ENCODE data around the gene ZGPAT. TPM values are rescaled to one million over a fixed set of nuclear protein-coding genes. Genes with fewer than 3 reads are reported as not detected.
A peak's percentile ranks its signal among the peaks of the same experiment; 100 is the strongest.
"Not testable (repeated sequence)": the region's sequence is repeated elsewhere in the genome, so short reads cannot be mapped to it uniquely, and the experiment has no call there.

ZGPAT gene
- total RNA-seq, 1 donor from 2014 or later = 14.1 TPM

DNA sequence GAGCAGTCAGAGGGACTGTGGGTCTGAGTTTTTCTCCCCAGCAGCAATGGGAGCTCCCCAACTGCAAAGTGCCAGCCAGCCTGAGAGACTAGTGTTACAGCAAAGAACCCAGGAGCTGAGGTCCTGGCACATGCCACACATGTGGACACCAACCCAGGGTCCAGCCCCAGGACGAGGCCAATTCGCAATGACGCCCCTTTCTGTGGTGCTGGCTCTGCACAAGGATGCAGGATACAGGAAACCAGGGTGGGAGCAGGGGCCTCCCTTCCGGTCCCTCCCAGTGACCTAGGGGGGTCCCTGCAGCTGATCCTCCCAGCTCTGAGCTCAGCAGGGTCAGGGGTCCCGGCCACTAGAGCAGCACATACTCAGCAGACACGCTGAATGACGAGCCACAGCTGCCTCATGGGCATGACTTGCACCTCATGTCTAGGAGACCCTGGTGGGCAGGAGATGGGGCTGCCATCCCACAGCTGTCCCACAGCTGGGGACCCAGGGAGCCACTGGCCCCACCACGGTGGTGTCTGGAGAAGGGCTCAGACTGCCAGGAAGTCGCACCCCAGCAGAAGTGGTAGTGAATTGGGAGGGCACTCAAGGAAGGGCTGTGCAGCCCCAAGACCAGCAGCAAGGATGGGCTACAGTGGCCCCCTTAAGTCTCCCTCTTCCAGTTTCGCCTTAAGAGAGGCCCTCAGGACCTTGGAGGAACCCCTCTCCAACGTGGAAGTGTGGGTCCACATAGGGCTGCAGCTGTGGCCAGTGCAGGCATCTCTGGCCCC, 3.7 kb upstream of the ZGPAT start:
- no peak for DNase-seq

- no peak for DNase-seq
These were observed 3.1 kb upstream of the ZGPAT start for GRCh38 chr20:63704749-63705117.

- DNase-seq = no peak
These were observed 2.4 kb upstream of the ZGPAT start for GRCh38 chr20:63705232-63706026.

- no peak for DNase-seq
These were observed 1.7 kb upstream of the ZGPAT start for GRCh38 chr20:63706027-63706695.

- peak; percentile 43 for DNase-seq
These were observed 834 bp upstream of the ZGPAT start for GRCh38 chr20:63706852-63707557.

GRCh38 chr20:63708301-63709148, 686 bp downstream of the ZGPAT start:
- no peak for DNase-seq

DNA sequence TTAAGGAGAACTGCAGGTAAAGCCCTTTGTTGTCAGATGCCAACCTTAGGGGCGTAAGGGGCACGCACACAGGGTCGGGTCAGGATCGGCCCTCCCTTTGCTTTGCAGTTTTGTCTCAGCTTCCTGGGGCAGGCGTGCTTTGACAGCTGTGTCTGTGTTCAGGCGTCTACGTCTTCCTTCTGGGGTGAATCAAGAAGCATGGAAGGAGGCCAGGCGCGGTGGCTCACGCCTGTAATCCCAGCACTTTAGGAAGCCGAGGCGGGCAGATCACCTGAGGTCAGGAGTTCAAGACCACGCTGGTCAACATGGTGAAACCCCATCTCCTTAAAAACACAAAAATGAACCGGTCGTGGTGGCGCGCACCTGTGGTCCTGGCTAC, 1.3 kb downstream of the ZGPAT start:
- no peak for DNase-seq

GRCh38 chr20:63711085-63711645, 3.3 kb downstream of the ZGPAT start:
- DNase-seq = no peak

DNA sequence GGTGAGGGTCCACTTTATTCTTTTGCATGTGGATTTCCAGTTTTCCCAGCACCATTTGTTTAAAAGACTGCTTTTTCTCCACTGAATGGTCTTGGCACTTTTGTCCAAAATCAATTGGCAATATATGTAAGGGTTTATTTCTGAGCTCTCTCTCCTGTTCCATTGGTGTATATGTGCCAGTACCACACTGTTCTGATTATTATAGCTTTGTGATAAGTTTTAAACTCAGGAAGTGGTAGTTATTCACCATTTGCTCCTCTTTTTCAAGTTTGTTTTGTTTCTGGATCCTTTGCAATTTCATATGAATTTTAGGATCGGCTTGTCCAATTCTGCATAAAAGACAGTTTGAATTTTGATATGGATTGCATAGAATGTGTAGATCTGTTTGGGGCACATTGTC, 4.4 kb downstream of the ZGPAT start:
- DNase-seq = no peak

DNA sequence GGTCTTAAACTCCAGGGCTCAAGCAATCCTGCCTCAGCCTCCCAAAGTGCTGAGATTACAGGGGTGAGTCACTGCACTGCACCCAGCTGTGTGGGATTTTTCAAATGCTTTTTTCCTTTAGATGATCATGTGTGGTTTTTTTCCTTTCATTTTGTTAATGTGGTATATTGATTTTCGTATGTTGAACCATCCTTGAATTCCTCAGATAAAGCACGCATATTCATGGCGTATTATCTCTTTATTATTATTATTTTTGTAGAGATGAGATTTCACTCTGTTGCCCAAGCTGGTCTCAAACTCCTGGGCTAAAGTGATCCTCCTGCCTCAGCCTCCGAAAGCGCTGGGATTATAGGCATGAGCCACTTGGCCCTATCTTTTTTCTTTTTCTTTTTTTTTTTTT, 7.0 kb downstream of the ZGPAT start:
- no peak for DNase-seq

GRCh38 chr20:63718996-63719395, 11.2 kb downstream of the ZGPAT start:
- no peak for DNase-seq

DNA sequence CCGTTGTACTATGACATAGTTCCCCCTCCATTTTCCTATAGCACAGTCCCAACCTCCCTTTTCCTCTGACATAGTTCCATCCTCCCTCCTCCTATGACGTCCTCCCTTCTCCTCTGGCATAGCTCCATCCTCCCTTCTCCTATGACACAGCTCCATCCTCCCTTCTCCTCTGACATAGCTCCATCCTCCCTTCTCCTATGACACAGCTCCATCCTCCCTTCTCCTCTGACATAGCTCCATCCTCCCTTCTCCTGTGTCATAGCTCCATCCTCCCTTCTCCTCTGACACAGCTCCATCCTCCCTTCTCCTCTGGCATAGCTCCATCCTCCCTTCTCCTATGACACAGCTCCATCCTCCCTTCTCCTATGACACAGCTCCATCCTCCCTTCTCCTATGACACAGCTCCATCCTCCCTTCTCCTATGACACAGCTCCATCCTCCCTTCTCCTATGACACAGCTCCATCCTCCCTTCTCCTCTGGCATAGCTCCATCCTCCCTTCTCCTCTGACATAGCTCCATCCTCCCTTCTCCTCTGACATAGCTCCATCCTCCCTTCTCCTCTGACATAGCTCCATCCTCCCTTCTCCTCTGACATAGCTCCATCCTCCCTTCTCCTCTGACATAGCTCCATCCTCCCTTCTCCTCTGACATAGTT, 15.3 kb downstream of the ZGPAT start:
- DNase-seq = not testable (repeated sequence)

- DNase-seq = not testable (repeated sequence)
These were observed 22.4 kb downstream of the ZGPAT start for GRCh38 chr20:63730189-63730733.

GRCh38 chr20:63731410-63731809, 23.6 kb downstream of the ZGPAT start:
- DNase-seq = no peak

GRCh38 chr20:63732118-63733095, 24.6 kb downstream of the ZGPAT start:
- DNase-seq = no peak

DNA sequence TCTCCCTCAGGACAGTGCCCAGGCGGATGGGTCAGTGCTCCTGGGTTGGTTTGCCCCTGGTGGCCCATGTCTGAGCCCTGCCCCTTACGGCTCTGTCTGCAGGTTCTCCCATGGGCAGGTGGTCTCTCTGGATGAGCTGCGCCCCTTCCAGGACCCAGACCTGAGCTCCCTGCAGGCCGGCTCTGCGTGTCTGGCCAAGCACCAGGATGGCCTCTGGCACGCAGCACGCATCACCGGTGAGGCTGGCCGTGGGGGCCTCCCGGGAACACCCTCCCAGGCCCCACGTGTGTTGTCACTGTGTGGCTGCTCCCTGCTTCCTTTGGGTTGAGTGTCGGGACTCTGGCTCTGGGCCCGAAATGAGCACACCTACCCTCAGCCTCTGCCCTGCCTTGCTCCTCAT, 25.3 kb downstream of the ZGPAT start:
- no peak for DNase-seq

DNA sequence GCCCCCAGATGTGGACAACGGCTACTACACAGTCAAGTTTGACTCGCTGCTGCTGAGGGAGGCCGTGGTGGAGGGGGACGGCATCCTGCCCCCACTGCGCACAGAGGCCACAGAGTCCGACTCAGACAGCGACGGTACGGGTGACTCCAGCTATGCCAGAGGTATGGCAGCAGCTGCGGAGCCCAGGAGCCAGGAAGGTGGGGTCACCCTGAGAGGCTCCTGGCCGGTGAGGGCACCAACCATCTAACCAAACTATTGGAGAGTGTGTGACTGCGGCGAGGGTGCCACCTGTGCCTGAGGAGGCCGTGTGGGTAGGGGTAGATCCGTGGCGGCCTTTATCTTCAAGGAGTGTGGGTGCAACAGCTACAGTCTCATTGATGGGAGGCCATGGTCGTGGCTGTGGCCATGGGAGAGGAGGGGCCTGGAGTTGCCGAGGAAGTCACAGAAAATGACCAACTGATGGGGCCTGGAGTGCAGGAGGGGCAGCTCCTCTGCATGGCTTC, 25.8 kb downstream of the ZGPAT start:
- no peak for DNase-seq

DNA sequence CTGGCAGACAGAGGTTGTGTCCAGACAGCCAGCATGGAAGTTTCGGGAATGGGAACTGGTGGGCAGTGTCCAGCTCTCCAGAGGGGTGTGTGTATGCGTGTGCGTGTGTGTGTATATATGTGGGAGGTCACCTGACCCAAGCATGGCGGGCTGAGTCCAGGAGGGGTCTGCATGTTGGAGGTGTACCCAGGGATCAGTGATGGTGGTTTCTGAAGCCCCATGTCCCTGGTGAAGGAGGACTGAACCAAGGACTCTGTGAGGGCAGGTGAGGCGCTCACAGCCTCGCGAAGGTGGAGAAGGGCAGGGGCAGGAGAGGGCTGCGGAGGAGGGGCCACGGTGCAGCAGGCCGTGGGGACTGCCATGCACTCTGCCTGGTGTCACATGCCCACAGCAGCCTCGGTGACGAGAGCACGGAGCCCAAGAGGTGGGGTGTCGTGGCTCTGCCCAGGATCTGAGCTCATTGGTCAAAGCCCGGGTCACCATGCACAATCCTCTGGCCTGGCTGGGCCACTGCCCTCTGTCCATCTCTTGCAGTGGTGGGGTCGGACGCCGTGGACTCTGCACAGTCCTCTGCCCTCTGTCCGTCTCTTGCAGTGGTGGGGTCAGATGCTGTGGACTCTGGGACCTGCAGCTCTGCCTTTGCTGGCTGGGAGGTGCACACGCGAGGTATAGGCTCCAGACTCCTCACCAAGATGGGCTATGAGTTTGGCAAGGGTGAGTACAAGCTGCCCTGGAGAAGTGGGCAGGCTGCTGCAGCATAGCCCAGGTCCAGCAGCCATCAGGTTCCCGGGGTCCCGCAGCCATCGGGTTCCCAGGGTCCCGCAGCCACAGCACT, 26.5 kb downstream of the ZGPAT start:
- DNase-seq = no peak
